K562 (cell line): ENCODE measurements around the gene FNDC11. TPM values are rescaled to one million over a fixed set of nuclear protein-coding genes. Genes with fewer than 3 reads are reported as not detected.
A peak's percentile ranks its signal among the peaks of the same experiment; 100 is the strongest.

ENCODE experiments used
- ARHGAP35 ChIP-seq: fragments of 450-650 bp; IDR thresholded peaks from 2 replicates; pipeline ENCODE4 v1.6.1; 2018; ENCODE audit not compliant: partially characterized antibody
- BRD9 ChIP-seq: fragments of 450-650 bp; IDR thresholded peaks from 2 replicates; pipeline ENCODE4 v1.6.1; 2018; ENCODE audit warnings: low read depth; ENCODE audit not compliant: partially characterized antibody
- CBFB ChIP-seq: sonication (generic); formaldehyde crosslinking; IDR thresholded peaks from 2 replicates; pipeline ENCODE4 v1.4.0; 2020; ENCODE audit warnings: mild to moderate bottlenecking, missing genetic modification reagents
- NONO ChIP-seq, 2 experiments: fragments of 200-400 bp in 1 of 2; fragments of 450-650 bp in 1 of 2; formaldehyde crosslinking in 1 of 2; IDR thresholded peaks; 2 replicates each; pipeline ENCODE4 v1.6.1; 2017; ENCODE audit warnings: low read depth in 2 of 2, mild to moderate bottlenecking in 2 of 2, moderate library complexity in 2 of 2, low read length in 1 of 2
- PBX2 ChIP-seq, 2 experiments: IDR thresholded peaks in 1 of 2; conservative IDR thresholded peaks in 1 of 2; 2 replicates each; pipeline ENCODE4 v1.6.1; 2016; ENCODE audit warnings: low read depth in 2 of 2, mild to moderate bottlenecking in 1 of 2, missing compliant biosample characterization in 1 of 2, missing genetic modification characterization in 1 of 2, moderate library complexity in 1 of 2
- RBM14 ChIP-seq: fragments of 200-400 bp; formaldehyde crosslinking; IDR thresholded peaks from 2 replicates; pipeline ENCODE4 v1.6.1; 2018; ENCODE audit warnings: low read depth, mild to moderate bottlenecking, low read length, moderate library complexity, borderline replicate concordance; ENCODE audit not compliant: insufficient read depth
- SMARCA4 ChIP-seq: fragments of 450-650 bp; IDR thresholded peaks from 2 replicates; pipeline ENCODE4 v1.6.1; 2016
- ZBTB7A ChIP-seq: IDR thresholded peaks from 2 replicates; pipeline ENCODE4 v1.6.1; 2011; ENCODE audit warnings: low read depth, mild to moderate bottlenecking, low read length, moderate library complexity, borderline replicate concordance; ENCODE audit not compliant: control insufficient read depth
- ZFX ChIP-seq: sonication (generic); formaldehyde crosslinking; IDR thresholded peaks from 2 replicates; pipeline ENCODE4 v1.8.0; 2022; ENCODE audit warnings: mild to moderate bottlenecking, missing genetic modification reagents, moderate library complexity
- ZNF232 ChIP-seq: sonication (generic); formaldehyde crosslinking; IDR thresholded peaks from 2 replicates; pipeline ENCODE4 v1.8.0; 2022; ENCODE audit warnings: mild to moderate bottlenecking, missing genetic modification reagents
- ZNF75A ChIP-seq: fragments of 450-650 bp; formaldehyde crosslinking; IDR thresholded peaks from 2 replicates; pipeline ENCODE4 v1.4.0; 2020; ENCODE audit warnings: mild to moderate bottlenecking
- ZNF764 ChIP-seq: fragments of 250-450 bp; sonication (Bioruptor Pico); IDR thresholded peaks from 2 replicates; pipeline ENCODE4 v1.4.0; 2020; ENCODE audit warnings: low read depth, mild to moderate bottlenecking, moderate library complexity
- polyA plus RNA-seq, 8 experiments: library from polyadenylated mRNA; depleted of rRNA in 4 of 8; stranded (reverse) in 5 of 8; unstranded in 3 of 8; fragments of >200 nt; fragmentation: Nextera tagmentation in 2 of 8; fragmentation: Illumina TruSeq in 1 of 8; extraction: Ambion mirVana in 2 of 8; extraction: Trizol in 1 of 8; gene quantifications; 2 replicates each; pipeline versions ENCODE4 v1.2.1 to v1.2.3, GENCODE V29; 2011 to 2014; ENCODE audit warnings: inconsistent platforms in 1 of 8, missing spikeins in 1 of 8
- total RNA-seq, 7 experiments: library from RNA; depleted of rRNA in 6 of 7; stranded (reverse); fragments of >200 nt in 6 of 7; fragmentation: Illumina TruSeq in 2 of 7; extraction: Trizol in 2 of 7; gene quantifications; 2 replicates each; pipeline versions ENCODE4 v1.2.1 to v1.2.3, GENCODE V29; 2011 to 2021; ENCODE audit warnings: low replicate concordance in 1 of 7
- TF ChIP-seq, protein P1 (sequence below): conservative IDR thresholded peaks from 2 replicates; pipeline ENCODE4 v1.6.1; 2011; ENCODE audit warnings: low read depth, mild to moderate bottlenecking, low read length; ENCODE audit not compliant: control insufficient read depth
- TF ChIP-seq, protein P2 (sequence below): fragments of 450-650 bp; IDR thresholded peaks from 2 replicates; pipeline ENCODE4 v1.6.1; 2016; ENCODE audit warnings: borderline replicate concordance
- TF ChIP-seq, protein P3 (sequence below), 3 experiments: fragments of 200-800 bp in 1 of 3; sonication (Bioruptor generic) in 1 of 3; sonication (generic) in 1 of 3; formaldehyde crosslinking in 1 of 3; IDR thresholded peaks; 2 replicates each; pipeline versions ENCODE4 v1.6.1 to v1.8.0; 2016 to 2022; ENCODE audit warnings: mild to moderate bottlenecking in 2 of 3, missing compliant biosample characterization in 2 of 3, missing genetic modification characterization in 2 of 3, missing genetic modification reagents in 1 of 3
- TF ChIP-seq, protein P4 (sequence below): fragments of 250-450 bp; sonication (Bioruptor Pico); IDR thresholded peaks from 2 replicates; pipeline ENCODE4 v1.5.0; 2020; ENCODE audit warnings: mild to moderate bottlenecking, borderline replicate concordance

FNDC11 gene
- total and polyA plus RNA-seq, 9 of the 15 experiments (the other 6 are each of a cell fraction or from before 2014, with no cell fraction given): 0.08 to 2.3 (median 0.64) TPM; not detected in 2

DNA sequence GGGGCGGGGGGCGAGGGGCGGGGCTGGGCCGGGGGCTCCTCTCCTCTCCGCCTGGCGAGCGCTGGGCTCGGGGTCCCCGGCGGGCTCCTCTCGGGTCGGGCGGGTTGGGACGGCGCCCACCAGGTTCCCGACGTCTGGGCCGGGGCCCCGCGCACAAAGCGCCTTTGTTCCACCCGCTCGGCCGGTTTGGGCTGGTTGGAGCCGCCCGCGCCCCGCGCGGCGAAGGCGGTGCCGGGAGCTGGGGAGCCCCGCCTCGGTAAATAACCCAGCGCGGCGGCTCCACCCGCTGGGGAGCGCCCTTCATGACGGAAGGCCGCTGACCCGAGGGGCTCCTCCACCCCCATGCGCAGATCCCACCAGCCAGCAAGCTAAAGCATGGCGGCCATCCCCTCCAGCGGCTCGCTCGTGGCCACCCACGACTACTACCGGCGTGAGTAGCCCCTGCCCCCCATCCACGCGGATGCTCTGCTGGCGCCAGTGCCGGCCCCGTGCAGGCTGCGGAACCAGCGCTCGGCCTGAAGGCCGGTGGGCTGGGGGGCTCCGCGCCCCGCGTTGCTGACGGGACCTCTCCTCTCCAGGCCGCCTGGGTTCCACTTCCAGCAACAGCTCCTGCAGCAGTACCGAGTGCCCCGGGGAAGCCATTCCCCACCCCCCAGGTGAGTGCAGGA is 32.9 kb upstream of the FNDC11 start (continued):
- TF ChIP-seq, protein P1, sequence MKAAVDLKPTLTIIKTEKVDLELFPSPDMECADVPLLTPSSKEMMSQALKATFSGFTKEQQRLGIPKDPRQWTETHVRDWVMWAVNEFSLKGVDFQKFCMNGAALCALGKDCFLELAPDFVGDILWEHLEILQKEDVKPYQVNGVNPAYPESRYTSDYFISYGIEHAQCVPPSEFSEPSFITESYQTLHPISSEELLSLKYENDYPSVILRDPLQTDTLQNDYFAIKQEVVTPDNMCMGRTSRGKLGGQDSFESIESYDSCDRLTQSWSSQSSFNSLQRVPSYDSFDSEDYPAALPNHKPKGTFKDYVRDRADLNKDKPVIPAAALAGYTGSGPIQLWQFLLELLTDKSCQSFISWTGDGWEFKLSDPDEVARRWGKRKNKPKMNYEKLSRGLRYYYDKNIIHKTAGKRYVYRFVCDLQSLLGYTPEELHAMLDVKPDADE: peak; percentile 27; the same call in 1 of the 2 replicates
- TF ChIP-seq ZNF75A (CRISPR knock-in tag): no peak
- no peak for TF ChIP-seq ARHGAP35
- TF ChIP-seq, protein P2, sequence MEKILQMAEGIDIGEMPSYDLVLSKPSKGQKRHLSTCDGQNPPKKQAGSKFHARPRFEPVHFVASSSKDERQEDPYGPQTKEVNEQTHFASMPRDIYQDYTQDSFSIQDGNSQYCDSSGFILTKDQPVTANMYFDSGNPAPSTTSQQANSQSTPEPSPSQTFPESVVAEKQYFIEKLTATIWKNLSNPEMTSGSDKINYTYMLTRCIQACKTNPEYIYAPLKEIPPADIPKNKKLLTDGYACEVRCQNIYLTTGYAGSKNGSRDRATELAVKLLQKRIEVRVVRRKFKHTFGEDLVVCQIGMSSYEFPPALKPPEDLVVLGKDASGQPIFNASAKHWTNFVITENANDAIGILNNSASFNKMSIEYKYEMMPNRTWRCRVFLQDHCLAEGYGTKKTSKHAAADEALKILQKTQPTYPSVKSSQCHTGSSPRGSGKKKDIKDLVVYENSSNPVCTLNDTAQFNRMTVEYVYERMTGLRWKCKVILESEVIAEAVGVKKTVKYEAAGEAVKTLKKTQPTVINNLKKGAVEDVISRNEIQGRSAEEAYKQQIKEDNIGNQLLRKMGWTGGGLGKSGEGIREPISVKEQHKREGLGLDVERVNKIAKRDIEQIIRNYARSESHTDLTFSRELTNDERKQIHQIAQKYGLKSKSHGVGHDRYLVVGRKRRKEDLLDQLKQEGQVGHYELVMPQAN: 0 out of 2 replicates have a peak, but pooled peaks have one; percentile 42
- TF ChIP-seq ZNF764: no peak
- TF ChIP-seq CBFB (CRISPR knock-in tag): no peak
- no peak for TF ChIP-seq PBX2 (CRISPR knock-in tag; IDR thresholded peaks at IDR 0.05; ENCODE audit: low read depth)
- no peak for TF ChIP-seq PBX2 (tag; conservative IDR thresholded peaks at IDR 0.05; ENCODE audit: low read depth)
- 0 out of 2 replicates have a peak, but pooled peaks have one; percentile 23 for TF ChIP-seq SMARCA4
- TF ChIP-seq BRD9: no peak
- peak; percentile 81; the same call in 1 of the 2 replicates for TF ChIP-seq RBM14
- TF ChIP-seq ZFX: peak; percentile 66
- TF ChIP-seq, protein P3, sequence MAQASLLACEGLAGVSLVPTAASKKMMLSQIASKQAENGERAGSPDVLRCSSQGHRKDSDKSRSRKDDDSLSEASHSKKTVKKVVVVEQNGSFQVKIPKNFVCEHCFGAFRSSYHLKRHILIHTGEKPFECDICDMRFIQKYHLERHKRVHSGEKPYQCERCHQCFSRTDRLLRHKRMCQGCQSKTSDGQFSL (CRISPR knock-in tag; IDR thresholded peaks at IDR 0.05): no peak
- TF ChIP-seq, protein P3 (tag; IDR thresholded peaks at IDR 0.05): no peak
- TF ChIP-seq ZNF232: no peak
- peak in 1 of 2 experiments; percentile 87; a peak in 2 of 4 replicates for TF ChIP-seq NONO (IDR thresholded peaks at IDR 0.05; ENCODE audit: low read depth in 2 of 2, low read length in 1 of 2)
- TF ChIP-seq, protein P4, sequence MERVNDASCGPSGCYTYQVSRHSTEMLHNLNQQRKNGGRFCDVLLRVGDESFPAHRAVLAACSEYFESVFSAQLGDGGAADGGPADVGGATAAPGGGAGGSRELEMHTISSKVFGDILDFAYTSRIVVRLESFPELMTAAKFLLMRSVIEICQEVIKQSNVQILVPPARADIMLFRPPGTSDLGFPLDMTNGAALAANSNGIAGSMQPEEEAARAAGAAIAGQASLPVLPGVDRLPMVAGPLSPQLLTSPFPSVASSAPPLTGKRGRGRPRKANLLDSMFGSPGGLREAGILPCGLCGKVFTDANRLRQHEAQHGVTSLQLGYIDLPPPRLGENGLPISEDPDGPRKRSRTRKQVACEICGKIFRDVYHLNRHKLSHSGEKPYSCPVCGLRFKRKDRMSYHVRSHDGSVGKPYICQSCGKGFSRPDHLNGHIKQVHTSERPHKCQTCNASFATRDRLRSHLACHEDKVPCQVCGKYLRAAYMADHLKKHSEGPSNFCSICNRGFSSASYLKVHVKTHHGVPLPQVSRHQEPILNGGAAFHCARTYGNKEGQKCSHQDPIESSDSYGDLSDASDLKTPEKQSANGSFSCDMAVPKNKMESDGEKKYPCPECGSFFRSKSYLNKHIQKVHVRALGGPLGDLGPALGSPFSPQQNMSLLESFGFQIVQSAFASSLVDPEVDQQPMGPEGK (CRISPR knock-in tag): no peak
- TF ChIP-seq ZBTB7A: peak; percentile 69; the same call in 1 of the 2 replicates
